CD8-positive, alpha-beta memory T cell (primary cell): Measurements from ENCODE around the gene SHB. TPM values are rescaled to one million over a fixed set of nuclear protein-coding genes. Genes with fewer than 3 reads are reported as not detected.

Source experiments
- CTCF ChIA-PET: fragments of 350-600 bp; sonication (Branson Sonifier 250); formaldehyde crosslinking; loops from one replicate; lab custom pipeline; 2021; ENCODE audit warnings: antibody characterized with exemption; lab: Charles Lee
- POLR2A ChIA-PET: fragments of 350-600 bp; sonication (Branson Sonifier 250); formaldehyde crosslinking; loops from one replicate; lab custom pipeline; 2021; ENCODE audit warnings: antibody characterized with exemption; lab: Charles Lee
- DNase-seq, 5 donors: peaks; one replicate each; pipeline versions ENCODE4 v3.0.0 to v3.0.0-alpha.2; 2020 to 2022; ENCODE audit warnings: mixed read lengths in 1 of 5
- H3K27ac ChIP-seq: one replicate; pipeline ENCODE4 v1.7.0; 2013; ENCODE audit warnings: low read depth, mild to moderate bottlenecking, low read length, moderate library complexity
- H3K27me3 ChIP-seq: 2 replicates; pipeline ENCODE4 v1.7.0; 2013; ENCODE audit warnings: low read length, mild to moderate bottlenecking; ENCODE audit not compliant: insufficient read depth, poor library complexity, severe bottlenecking
- H3K36me3 ChIP-seq: 2 replicates; pipeline ENCODE4 v1.7.0; 2013; ENCODE audit warnings: mild to moderate bottlenecking, low read length, moderate library complexity; ENCODE audit not compliant: insufficient read depth
- H3K4me1 ChIP-seq: 2 replicates; pipeline ENCODE4 v1.7.0; 2013; ENCODE audit warnings: mild to moderate bottlenecking, low read length, moderate library complexity; ENCODE audit not compliant: insufficient read depth
- H3K4me3 ChIP-seq: 2 replicates; pipeline ENCODE4 v1.7.0; 2013; ENCODE audit warnings: mild to moderate bottlenecking, low read length
- H3K9me3 ChIP-seq: 2 replicates; pipeline ENCODE4 v1.7.0; 2013; ENCODE audit warnings: mild to moderate bottlenecking, low read length
- H3K27ac Mint-ChIP-seq, 8 donors: one replicate each; pipeline ENCODE4 v1.8.0; 2020 to 2021; ENCODE audit warnings: mixed read lengths in 8 of 8, mild to moderate bottlenecking in 6 of 8, inconsistent platforms in 3 of 8, moderate library complexity in 3 of 8
- H3K27me3 Mint-ChIP-seq, 2 donors: one replicate each; pipeline ENCODE4 v1.8.0; 2020 to 2021; ENCODE audit warnings: mixed read lengths in 2 of 2, mild to moderate bottlenecking in 1 of 2, moderate library complexity in 1 of 2
- H3K36me3 Mint-ChIP-seq, 3 donors: one replicate each; pipeline ENCODE4 v1.8.0; 2020 to 2021; ENCODE audit warnings: mixed read lengths in 3 of 3, inconsistent platforms in 1 of 3, mild to moderate bottlenecking in 1 of 3
- H3K4me1 Mint-ChIP-seq, 3 donors: one replicate each; pipeline ENCODE4 v1.8.0; 2020 to 2021; ENCODE audit warnings: mixed read lengths in 3 of 3, inconsistent platforms in 1 of 3, mild to moderate bottlenecking in 1 of 3
- H3K4me3 Mint-ChIP-seq, 7 donors: one replicate each; pipeline ENCODE4 v1.8.0; 2020 to 2021; ENCODE audit warnings: mixed read lengths in 7 of 7, mild to moderate bottlenecking in 6 of 7, moderate library complexity in 4 of 7, inconsistent platforms in 2 of 7
- H3K9me3 Mint-ChIP-seq, 5 donors: one replicate each; pipeline ENCODE4 v1.8.0; 2020 to 2022; ENCODE audit warnings: mixed read lengths in 5 of 5, mild to moderate bottlenecking in 3 of 5, moderate library complexity in 2 of 5, inconsistent platforms in 1 of 5
- polyA plus RNA-seq: library from polyadenylated mRNA; unstranded; fragments of 300-500 nt; fragmentation: Illumina TruSeq; gene quantifications from one replicate; pipeline ENCODE4 v1.2.3, GENCODE V29; 2021
- total RNA-seq, 2 experiments: library from RNA; stranded (reverse); gene quantifications; one replicate each; pipeline ENCODE4 v1.2.3, GENCODE V29; 2021

The SHB gene
- total and polyA plus RNA-seq, 3 experiments from 2014 or later = 0.64 to 1.8 (median 1.8) TPM

GRCh38 chr9:38058452-38059232, 10.4 kb downstream of the SHB start:
- Mint-ChIP-seq H3K36me3 (no peaks in the 10 kb centered on the region), H3K4me3 (no peak overlapping the region), H3K27ac (no peak overlapping the region), H3K9me3 (no peaks in the 10 kb centered on the region), H3K4me1 (no peaks in the 10 kb centered on the region), H3K27me3 (peaks cover 2 to 5% of the 10 kb centered on the region in 2 donors)
- H3K27ac ChIP-seq = no peak overlapping the region
- H3K9me3 ChIP-seq = no peaks in the 10 kb centered on the region
- no peaks in the 10 kb centered on the region for H3K36me3 ChIP-seq
- ChIA-PET POLR2A (no interaction called here), CTCF (interaction anchor here (1.4 kb wide), 1 partner anchor 29 kb away, joined by 5 read pairs; no protein-coding TSS in a partner anchor)
- no peak for DNase-seq
- no peak overlapping the region for H3K4me3 ChIP-seq
- H3K4me1 ChIP-seq = no peaks in the 10 kb centered on the region
- no peaks in the 10 kb centered on the region for H3K27me3 ChIP-seq

DNA sequence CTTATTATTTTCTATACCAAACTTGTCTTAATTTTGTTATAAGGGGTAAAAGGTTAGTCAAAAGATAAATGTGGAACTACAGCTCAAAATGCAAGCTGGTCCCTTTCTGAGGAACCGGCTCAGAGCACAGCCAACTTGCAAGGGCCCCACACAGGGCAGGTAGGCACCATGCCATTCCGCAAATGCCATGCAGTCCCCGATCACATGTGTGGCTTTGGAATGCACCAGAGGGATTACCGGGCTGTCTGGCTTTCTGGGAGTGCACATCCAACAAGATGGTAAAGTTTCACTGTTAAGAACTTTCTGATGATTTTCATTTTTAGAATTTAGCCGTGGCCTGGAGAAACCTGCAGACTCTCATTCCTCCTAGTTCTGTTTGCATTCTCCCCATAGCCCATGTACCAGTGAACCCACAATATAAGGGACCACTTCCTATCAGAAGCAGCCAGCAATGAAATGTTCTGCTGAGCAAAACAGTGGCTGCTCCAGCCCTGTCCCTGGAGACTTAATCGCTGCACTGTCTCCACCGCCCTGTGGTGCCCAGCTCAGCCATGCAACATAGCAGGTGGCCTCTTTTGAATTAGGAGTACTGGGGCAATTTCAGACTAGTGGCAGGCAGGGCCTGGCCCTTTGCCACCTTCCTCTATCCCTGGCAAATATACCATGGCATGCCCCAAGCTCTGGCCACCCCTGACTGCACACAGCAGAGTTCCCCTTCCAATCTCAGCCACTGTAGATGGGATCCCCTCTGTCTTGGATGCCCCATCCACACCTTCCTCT, 11.4 kb downstream of the SHB start:
- no peak for DNase-seq
- ChIA-PET CTCF (no interaction called here), POLR2A (no interaction called here)
- Histone ChIP-seq H3K9me3 (no peaks in the 10 kb centered on the region), H3K4me3 (no peak overlapping the region), H3K36me3 (no peaks in the 10 kb centered on the region), H3K27me3 (no peaks in the 10 kb centered on the region), H3K27ac (no peak overlapping the region), H3K4me1 (no peaks in the 10 kb centered on the region)
- H3K9me3 Mint-ChIP-seq = no peaks in the 10 kb centered on the region
- no peaks in the 10 kb centered on the region for H3K36me3 Mint-ChIP-seq
- H3K27ac Mint-ChIP-seq = no peak overlapping the region
- H3K4me1 Mint-ChIP-seq = no peaks in the 10 kb centered on the region
- peaks cover 2 to 5% of the 10 kb centered on the region in 2 donors for H3K27me3 Mint-ChIP-seq
- H3K4me3 Mint-ChIP-seq = no peak overlapping the region

DNA sequence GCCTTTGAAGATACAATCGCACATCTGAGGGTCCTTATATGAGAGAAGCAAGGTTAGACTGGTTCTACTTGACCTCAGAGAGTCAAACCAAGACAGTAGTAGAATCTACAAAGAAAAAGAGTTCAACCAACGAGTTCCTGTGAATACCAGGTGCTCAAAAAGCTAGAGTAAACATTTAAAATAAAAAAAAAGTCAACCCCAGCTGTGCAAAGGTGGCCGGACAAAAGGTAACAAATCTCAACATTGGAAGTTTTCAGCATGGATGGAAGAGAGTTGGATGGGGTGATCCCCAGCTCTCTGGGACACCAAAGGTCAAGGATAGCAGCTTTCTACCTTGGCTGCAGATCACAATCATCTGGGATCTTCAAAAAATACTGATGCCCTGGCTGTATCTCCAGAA, 14.4 kb downstream of the SHB start:
- Mint-ChIP-seq H3K9me3 (no peaks in the 10 kb centered on the region), H3K36me3 (no peaks in the 10 kb centered on the region), H3K27me3 (peaks cover 0 to 5% of the 10 kb centered on the region in 2 donors), H3K4me3 (no peak overlapping the region), H3K4me1 (no peaks in the 10 kb centered on the region), H3K27ac (no peak overlapping the region)
- Histone ChIP-seq H3K36me3 (no peaks in the 10 kb centered on the region), H3K27ac (no peak overlapping the region), H3K9me3 (no peaks in the 10 kb centered on the region), H3K4me1 (no peaks in the 10 kb centered on the region), H3K4me3 (no peak overlapping the region), H3K27me3 (no peaks in the 10 kb centered on the region)
- no peak for DNase-seq
- POLR2A ChIA-PET = no interaction called here
- CTCF ChIA-PET = no interaction called here

- Mint-ChIP-seq H3K36me3 (no peaks in the 10 kb centered on the region), H3K4me1 (no peaks in the 10 kb centered on the region), H3K27me3 (peaks cover 0 to 5% of the 10 kb centered on the region in 2 donors), H3K9me3 (no peaks in the 10 kb centered on the region), H3K4me3 (no peak overlapping the region), H3K27ac (peak overlapping the region in 1 of 8 donors; percentile 33)
- Histone ChIP-seq H3K27me3 (no peaks in the 10 kb centered on the region), H3K36me3 (no peaks in the 10 kb centered on the region), H3K27ac (no peak overlapping the region), H3K9me3 (no peaks in the 10 kb centered on the region), H3K4me1 (no peaks in the 10 kb centered on the region), H3K4me3 (no peak overlapping the region)
- ChIA-PET CTCF (interaction anchor here (0.8 kb wide), 1 partner anchor 13 kb away, joined by 3 read pairs; no protein-coding TSS in a partner anchor), POLR2A (no interaction called here)
- DNase-seq = no peak
Measured at GRCh38 chr9:38053697-38054461, 15.1 kb downstream of the SHB start.

DNA sequence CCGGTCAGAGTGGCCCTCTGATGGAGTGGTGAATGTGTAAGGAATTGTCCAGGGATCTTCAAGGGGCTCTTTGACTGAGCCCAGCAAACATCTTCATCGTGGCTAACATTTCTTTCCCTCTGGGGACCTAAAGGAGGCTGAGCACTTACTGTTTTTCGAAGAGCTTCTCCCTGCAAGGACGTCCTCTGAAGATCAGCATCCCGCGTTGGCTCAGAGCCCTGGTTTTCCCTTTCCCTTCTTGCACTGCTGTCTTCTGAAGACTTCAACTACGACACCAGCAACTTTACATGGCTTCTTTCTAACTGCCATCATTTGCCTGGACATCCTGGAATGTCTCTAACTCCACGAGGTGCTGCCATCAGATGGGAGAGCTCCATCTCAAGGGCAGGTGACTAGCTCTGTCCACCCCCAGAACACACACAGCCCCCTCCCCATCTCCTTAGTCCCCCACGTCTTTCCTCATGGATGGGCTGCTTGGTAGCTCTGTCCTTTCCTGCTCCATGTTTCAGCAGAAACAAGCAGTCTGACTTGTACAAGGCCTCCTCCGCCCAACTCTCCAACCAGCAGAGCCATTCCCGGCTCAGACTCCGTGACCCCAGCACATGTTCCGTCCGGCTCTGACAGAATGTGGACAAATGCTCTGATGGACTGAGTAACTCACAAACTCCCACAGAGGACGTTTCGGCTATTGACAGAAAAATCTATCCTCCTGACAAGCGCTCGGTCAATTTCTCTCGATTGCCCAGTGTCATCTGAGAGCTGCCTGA, 17.1 kb downstream of the SHB start:
- no peaks in the 10 kb centered on the region for H3K4me1 ChIP-seq
- H3K4me3 Mint-ChIP-seq = no peak overlapping the region
- H3K36me3 Mint-ChIP-seq = no peaks in the 10 kb centered on the region
- peaks cover 0 to 5% (median 1%) of the 10 kb centered on the region in 3 donors for H3K4me1 Mint-ChIP-seq
- H3K27me3 Mint-ChIP-seq = peaks cover 0 to 5% of the 10 kb centered on the region in 2 donors
- H3K27ac ChIP-seq = no peak overlapping the region
- ChIA-PET CTCF (interaction anchor here (2.0 kb wide), 1 partner anchor 36 kb away, joined by 6 read pairs; no protein-coding TSS in a partner anchor), POLR2A (no interaction called here)
- DNase-seq = no peak
- no peak overlapping the region for H3K27ac Mint-ChIP-seq
- no peaks in the 10 kb centered on the region for H3K36me3 ChIP-seq
- H3K27me3 ChIP-seq = no peaks in the 10 kb centered on the region
- H3K9me3 Mint-ChIP-seq = no peaks in the 10 kb centered on the region
- no peaks in the 10 kb centered on the region for H3K9me3 ChIP-seq
- no peak overlapping the region for H3K4me3 ChIP-seq

GRCh38 chr9:38048316-38048969, 20.6 kb downstream of the SHB start:
- ChIA-PET CTCF (no interaction called here), POLR2A (no interaction called here)
- Histone ChIP-seq H3K36me3 (no peaks in the 10 kb centered on the region), H3K9me3 (no peaks in the 10 kb centered on the region), H3K27me3 (no peaks in the 10 kb centered on the region), H3K27ac (no peak overlapping the region), H3K4me3 (no peak overlapping the region), H3K4me1 (no peaks in the 10 kb centered on the region)
- Mint-ChIP-seq H3K36me3 (no peaks in the 10 kb centered on the region), H3K27ac (no peak overlapping the region), H3K9me3 (no peaks in the 10 kb centered on the region), H3K4me1 (peaks cover 0 to 5% (median 1%) of the 10 kb centered on the region in 3 donors), H3K27me3 (no peaks in the 10 kb centered on the region), H3K4me3 (no peak overlapping the region)
- no peak for DNase-seq
